OCI-LY3 (cell line): ENCODE data around the gene UNC13B.

ENCODE experiments used
- H2AFZ ChIP-seq: fragments of 200-600, 300-600 bp; shearing (Covaris generic); 2 replicates; pipeline ENCODE4 v1.6.0; 2014; ENCODE audit warnings: antibody characterized with exemption, low read depth, low read length
- H3K27ac ChIP-seq: fragments of 200-600, 300-600 bp; sonication (generic); 2 replicates; pipeline ENCODE4 v1.5.1; 2014; ENCODE audit warnings: mild to moderate bottlenecking, low read length, moderate library complexity, mixed read lengths
- H3K27me3 ChIP-seq: fragments of 200-600, 300-600 bp; sonication (generic); 2 replicates; pipeline ENCODE4 v1.6.1; 2014; ENCODE audit warnings: low read depth, low read length, mixed read lengths
- H3K36me3 ChIP-seq: fragments of 200-600, 300-600 bp; sonication (generic); replicated peaks from 2 replicates; pipeline ENCODE3; 2014; ENCODE audit warnings: low read depth, low read length, mixed read lengths
- H3K4me1 ChIP-seq: fragments of 300-600, 200-600 bp; sonication (generic); 2 replicates; pipeline ENCODE4 v1.6.1; 2014; ENCODE audit warnings: low read length, mixed read lengths
- H3K4me2 ChIP-seq: fragments of 200-600, 300-600 bp; sonication (generic); 2 replicates; pipeline ENCODE4 v1.6.1; 2014; ENCODE audit warnings: low read length, mixed read lengths
- H3K4me3 ChIP-seq: fragments of 300-600, 200-600 bp; sonication (generic); 2 replicates; pipeline ENCODE4 v1.5.1; 2014; ENCODE audit warnings: antibody characterized with exemption, mild to moderate bottlenecking, low read length, moderate library complexity
- H3K79me2 ChIP-seq: fragments of 300-600, 200-600 bp; shearing (Covaris generic); 2 replicates; pipeline ENCODE4 v1.6.1; 2014; ENCODE audit warnings: mild to moderate bottlenecking, low read length, mixed read lengths
- H3K9ac ChIP-seq: fragments of 300-600, 200-600 bp; shearing (Covaris generic); 2 replicates; pipeline ENCODE4 v1.6.0; 2014; ENCODE audit warnings: mild to moderate bottlenecking, low read length, moderate library complexity
- H3K9me3 ChIP-seq: fragments of 200-600, 300-600 bp; shearing (Covaris generic); 2 replicates; pipeline ENCODE4 v1.6.1; 2014; ENCODE audit warnings: low read length, mixed read lengths; ENCODE audit not compliant: insufficient read depth
- H4K20me1 ChIP-seq: fragments of 200-600, 300-600 bp; sonication (generic); 2 replicates; pipeline ENCODE4 v1.6.1; 2016; ENCODE audit warnings: low read length, mixed read lengths; ENCODE audit not compliant: insufficient read depth
- CTCF ChIP-seq: fragments of 200-600, 300-600 bp; sonication (generic); IDR thresholded peaks from 2 replicates; pipeline ENCODE4 v1.5.1; 2014; ENCODE audit warnings: antibody characterized with exemption, low read length, low read depth
- EZH2phosphoT487 ChIP-seq: fragments of 200-600 bp; shearing (Covaris generic); IDR thresholded peaks from 2 replicates; pipeline ENCODE4 v1.6.1; 2018; ENCODE audit warnings: antibody characterized with exemption, mixed run types, low read depth

UNC13B gene

GRCh38 chr9:35198191-35198590, 36.4 kb downstream of the UNC13B start:
- Histone ChIP-seq H2AFZ (no peak overlapping the region), H3K9ac (no peak overlapping the region), H3K27me3 (no peaks in the 10 kb centered on the region), H4K20me1 (no peaks in the 10 kb centered on the region), H3K27ac (no peak overlapping the region), H3K9me3 (no peaks in the 10 kb centered on the region), H3K79me2 (no peaks in the 10 kb centered on the region), H3K4me3 (no peak overlapping the region), H3K36me3 (no peaks in the 10 kb centered on the region), H3K4me1 (peaks cover 20% of the 10 kb centered on the region), H3K4me2 (no peak overlapping the region)
- TF ChIP-seq EZH2phosphoT487 (no peak), CTCF (no peak)

GRCh38 chr9:35203528-35203927, 41.7 kb downstream of the UNC13B start:
- no peak overlapping the region for H2AFZ ChIP-seq

GRCh38 chr9:35205340-35205739, 43.5 kb downstream of the UNC13B start:
- no peak overlapping the region for H3K4me3 ChIP-seq

More at GRCh38 chr9:35203528-35203927, 41.7 kb downstream of the UNC13B start:
- no peak overlapping the region for H3K4me3 ChIP-seq
- H3K27me3 ChIP-seq = no peaks in the 10 kb centered on the region
- H3K27ac ChIP-seq = no peak overlapping the region
- no peaks in the 10 kb centered on the region for H3K79me2 ChIP-seq
- TF ChIP-seq EZH2phosphoT487 (no peak), CTCF (no peak)
- no peaks in the 10 kb centered on the region for H3K9me3 ChIP-seq
- no peak overlapping the region for H3K9ac ChIP-seq
- H3K4me1 ChIP-seq = no peaks in the 10 kb centered on the region; the same call in 1 of the 2 replicates
- H3K36me3 ChIP-seq = no peaks in the 10 kb centered on the region
- no peak overlapping the region for H3K4me2 ChIP-seq
- no peaks in the 10 kb centered on the region for H4K20me1 ChIP-seq

GRCh38 chr9:35211854-35212253, 50.0 kb downstream of the UNC13B start:
- Histone ChIP-seq H3K9ac (no peak overlapping the region), H3K4me3 (no peak overlapping the region), H3K9me3 (no peaks in the 10 kb centered on the region), H3K36me3 (no peaks in the 10 kb centered on the region), H4K20me1 (no peaks in the 10 kb centered on the region), H3K27me3 (no peaks in the 10 kb centered on the region), H3K27ac (no peak overlapping the region), H3K79me2 (no peaks in the 10 kb centered on the region), H3K4me1 (peaks cover 7% of the 10 kb centered on the region), H3K4me2 (no peak overlapping the region), H2AFZ (no peak overlapping the region)
- no peak for TF ChIP-seq CTCF
- TF ChIP-seq EZH2phosphoT487 = no peak

More at GRCh38 chr9:35205340-35205739, 43.5 kb downstream of the UNC13B start:
- no peaks in the 10 kb centered on the region for H3K9me3 ChIP-seq
- H4K20me1 ChIP-seq = no peaks in the 10 kb centered on the region
- no peaks in the 10 kb centered on the region for H3K36me3 ChIP-seq
- H2AFZ ChIP-seq = no peak overlapping the region
- H3K79me2 ChIP-seq = no peaks in the 10 kb centered on the region
- no peaks in the 10 kb centered on the region; the same call in 1 of the 2 replicates for H3K4me1 ChIP-seq
- TF ChIP-seq CTCF (no peak), EZH2phosphoT487 (no peak)
- H3K9ac ChIP-seq = no peak overlapping the region
- no peak overlapping the region for H3K27ac ChIP-seq
- no peak overlapping the region for H3K4me2 ChIP-seq
- no peaks in the 10 kb centered on the region for H3K27me3 ChIP-seq
